Right atrium auricular region (tissue), 2 donors: ENCODE results near the gene INSL3. TPM values are rescaled to one million over a fixed set of nuclear protein-coding genes. Genes with fewer than 3 reads are reported as not detected.

ENCODE experiments used
- DNase-seq: peaks from one replicate; pipeline ENCODE4 v3.0.0-alpha.2; 2019; ENCODE audit warnings: low spot score
- H3K27ac ChIP-seq, 2 donors: fragments of 200-600 bp; sonication (generic); 1 replicate in 1 of 2; 2 replicates in 1 of 2; pipeline ENCODE4 v1.5.1; 2016 to 2019
- H3K27me3 ChIP-seq, 2 donors: fragments of 200-600 bp; sonication (generic); one replicate each; pipeline versions ENCODE4 v1.5.1 to v1.6.0; 2017 to 2019
- H3K36me3 ChIP-seq: fragments of 200-600 bp; sonication (generic); one replicate; pipeline ENCODE4 v1.5.1; 2016
- H3K4me1 ChIP-seq, 2 donors: fragments of 200-600 bp; sonication (generic); one replicate each; pipeline versions ENCODE4 v1.5.1 to v1.6.0; 2017 to 2019
- H3K4me3 ChIP-seq, 2 donors: fragments of 200-600 bp; sonication (generic); 1 replicate in 1 of 2; 2 replicates in 1 of 2; pipeline ENCODE4 v1.5.1; 2017 to 2019; ENCODE audit warnings: mild to moderate bottlenecking in 1 of 2, moderate library complexity in 1 of 2
- H3K9me3 ChIP-seq, 2 donors: fragments of 200-600 bp; sonication (generic); one replicate each; pipeline ENCODE4 v1.5.1; 2019
- CTCF ChIP-seq, 2 donors: fragments of 200-600 bp; sonication (generic); IDR thresholded peaks; one replicate each; pipeline ENCODE4 v1.5.1; 2019; ENCODE audit warnings: antibody characterized with exemption in 2 of 2
- total RNA-seq, 2 donors: library from RNA; depleted of rRNA; stranded (reverse); fragments of >200 nt; gene quantifications; one replicate each; pipeline ENCODE4 v1.1.0, GENCODE V29; 2016

Gene INSL3
- total RNA-seq, 2 donors from 2014 or later = not detected

DNA sequence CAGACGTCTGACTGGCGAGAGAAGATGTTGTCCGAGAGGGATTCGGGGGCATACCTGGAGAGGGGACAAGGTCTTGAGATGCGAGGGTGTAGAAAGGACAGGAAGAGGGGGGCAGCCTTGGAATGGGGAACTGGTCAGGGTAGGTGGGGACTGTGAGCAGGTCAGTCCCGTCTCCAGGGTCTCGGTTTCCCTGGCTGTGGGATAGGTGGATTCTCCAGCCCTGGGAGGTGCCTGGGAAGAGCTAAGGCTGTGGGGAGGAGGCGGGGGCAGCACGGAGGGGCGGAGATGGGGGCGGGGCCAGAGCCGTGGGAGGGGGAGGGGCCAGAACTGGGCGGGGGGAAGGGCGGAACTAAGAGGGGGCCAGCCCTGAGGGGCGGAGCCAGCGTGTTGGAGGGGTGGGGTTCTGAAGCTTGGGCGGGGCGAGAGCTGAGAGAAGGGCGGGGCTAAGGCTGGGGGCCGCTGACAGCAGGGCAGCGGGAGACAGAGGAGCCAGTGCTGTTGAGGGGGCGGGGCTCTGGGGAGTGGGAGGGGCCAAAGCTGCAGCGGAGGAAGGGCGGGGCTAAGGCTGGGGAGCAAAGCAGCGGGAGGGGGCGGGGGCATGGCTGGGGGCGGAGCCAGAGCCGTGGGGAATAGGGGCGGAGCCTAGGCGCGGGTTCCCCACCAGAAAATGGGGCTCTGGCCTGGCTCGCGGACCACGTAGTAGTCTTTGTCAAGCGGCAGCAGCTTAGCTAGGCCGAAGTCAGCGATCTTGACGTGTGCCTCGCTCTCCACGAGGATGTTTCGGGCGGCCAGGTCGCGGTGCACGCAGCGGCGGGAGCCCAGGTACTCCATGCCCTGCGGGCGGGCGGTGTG lies 9.5 kb upstream of the INSL3 start:
- H3K9me3 ChIP-seq = no peaks in the 10 kb centered on the region
- H3K27ac ChIP-seq = no peak overlapping the region
- peaks cover 0 to 7% of the 10 kb centered on the region in 2 donors for H3K27me3 ChIP-seq
- peaks cover 0 to 19% of the 10 kb centered on the region in 2 donors for H3K4me1 ChIP-seq
- TF ChIP-seq CTCF (IDR thresholded peaks at IDR 0.05) = no peak
- DNase-seq = no peak
- peak overlapping the region in 1 of 2 donors; percentile 36 for H3K4me3 ChIP-seq
- H3K36me3 ChIP-seq = no peaks in the 10 kb centered on the region

- no peak for DNase-seq
- H3K36me3 ChIP-seq = no peaks in the 10 kb centered on the region
- no peaks in the 10 kb centered on the region for H3K9me3 ChIP-seq
- peak overlapping the region in 1 of 2 donors; percentile 24 for H3K4me3 ChIP-seq
- no peak for TF ChIP-seq CTCF (IDR thresholded peaks at IDR 0.05)
- no peak overlapping the region for H3K27ac ChIP-seq
- H3K4me1 ChIP-seq = peaks cover 0 to 19% of the 10 kb centered on the region in 2 donors
- peaks cover 0 to 7% of the 10 kb centered on the region in 2 donors for H3K27me3 ChIP-seq
Observed at GRCh38 chr19:17829855-17830566, 8.7 kb upstream of the INSL3 start.

- no peak for DNase-seq
- Histone ChIP-seq H3K4me3 (no peak overlapping the region), H3K9me3 (no peaks in the 10 kb centered on the region), H3K4me1 (peaks cover 0 to 17% of the 10 kb centered on the region in 2 donors), H3K36me3 (no peaks in the 10 kb centered on the region), H3K27me3 (peaks cover 0 to 6% of the 10 kb centered on the region in 2 donors), H3K27ac (no peak overlapping the region)
- no peak for TF ChIP-seq CTCF (IDR thresholded peaks at IDR 0.05)
Observed at GRCh38 chr19:17826508-17827056, 5.3 kb upstream of the INSL3 start.

GRCh38 chr19:17824339-17824738 lies 3.0 kb upstream of the INSL3 start:
- no peak for TF ChIP-seq CTCF (IDR thresholded peaks at IDR 0.05)
- H3K27me3 ChIP-seq = no peaks in the 10 kb centered on the region

GRCh38 chr19:17817668-17818363 lies 3.5 kb downstream of the INSL3 start:
- H3K4me3 ChIP-seq = no peak overlapping the region
- no peak for TF ChIP-seq CTCF (IDR thresholded peaks at IDR 0.05)
- no peaks in the 10 kb centered on the region for H3K9me3 ChIP-seq
- H3K27me3 ChIP-seq = no peaks in the 10 kb centered on the region
- no peak overlapping the region for H3K27ac ChIP-seq
- H3K36me3 ChIP-seq = no peaks in the 10 kb centered on the region
- no peaks in the 10 kb centered on the region for H3K4me1 ChIP-seq
- DNase-seq = no peak

More at GRCh38 chr19:17824339-17824738, 3.0 kb upstream of the INSL3 start:
- no peak overlapping the region for H3K27ac ChIP-seq
- H3K9me3 ChIP-seq = no peaks in the 10 kb centered on the region
- no peaks in the 10 kb centered on the region for H3K4me1 ChIP-seq
- DNase-seq = no peak
- no peak overlapping the region for H3K4me3 ChIP-seq
- H3K36me3 ChIP-seq = no peaks in the 10 kb centered on the region
